GM21717 (cell line): ENCODE data around the gene TMEM53.
"Not testable (repeated sequence)": the region's sequence is repeated elsewhere in the genome, so short reads cannot be mapped to it uniquely, and the experiment has no call there.

Experiments used
- ATAC-seq: cut with Tn5 transposase; IDR thresholded peaks from one replicate; pipeline ENCODE4 v1.9.1; 2021; ENCODE audit warnings: mild to moderate bottlenecking, moderate library complexity; ENCODE audit not compliant: unreplicated experiment

The TMEM53 gene

DNA sequence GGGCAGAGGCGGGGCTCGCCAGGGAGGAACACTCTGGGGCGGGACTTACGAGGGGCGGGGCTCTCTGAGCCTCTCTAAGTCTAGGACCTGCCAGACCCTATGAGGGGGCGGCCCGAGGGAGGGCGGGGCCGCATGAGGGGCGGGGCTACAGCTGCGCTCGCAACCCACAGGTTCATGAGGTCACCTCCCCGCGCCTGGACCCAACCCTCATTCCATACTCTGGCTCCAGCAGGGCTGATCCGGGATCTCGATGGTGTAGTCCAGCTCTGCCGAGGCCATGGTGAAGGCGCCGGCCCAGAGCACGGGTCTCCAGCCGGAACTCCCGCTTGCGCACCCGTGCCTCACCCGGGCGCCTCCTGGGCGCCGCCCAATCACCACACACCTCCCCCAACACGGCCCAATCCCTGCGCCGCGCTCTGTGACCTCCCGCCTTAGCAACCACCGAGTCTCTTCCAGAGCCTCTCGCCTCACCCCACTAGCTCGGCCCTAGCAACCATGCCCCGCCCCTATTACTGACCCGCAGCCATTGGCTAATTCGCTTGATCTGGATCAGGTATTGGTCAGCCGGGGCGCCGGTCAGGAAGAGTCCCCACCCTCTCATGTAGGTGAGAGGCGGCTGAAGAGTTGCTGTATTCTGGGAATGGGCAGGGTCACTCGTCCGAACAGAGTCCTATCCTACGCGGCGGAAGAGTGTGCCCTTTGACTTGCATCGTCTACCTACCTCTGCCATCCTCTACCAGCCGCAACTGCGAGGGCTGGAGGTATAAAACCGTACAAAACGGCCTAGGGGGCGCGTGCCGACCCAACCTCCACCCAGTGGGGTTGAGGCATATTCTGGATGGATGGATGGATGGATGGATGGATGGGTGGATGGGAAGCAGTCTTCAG, at the start of gene TMEM53, which contains the start of gene ARMH1:
TMEM53 (minus strand) TSS at position 369 of the 888 bp plus-strand sequence; CDS start at position 279, 90 bp downstream.
ARMH1 (plus strand) TSS at position 602 of the 888 bp plus-strand sequence. CDS start 14,984 bp downstream, outside the sequence.
- ATAC-seq = peak; percentile 87

DNA sequence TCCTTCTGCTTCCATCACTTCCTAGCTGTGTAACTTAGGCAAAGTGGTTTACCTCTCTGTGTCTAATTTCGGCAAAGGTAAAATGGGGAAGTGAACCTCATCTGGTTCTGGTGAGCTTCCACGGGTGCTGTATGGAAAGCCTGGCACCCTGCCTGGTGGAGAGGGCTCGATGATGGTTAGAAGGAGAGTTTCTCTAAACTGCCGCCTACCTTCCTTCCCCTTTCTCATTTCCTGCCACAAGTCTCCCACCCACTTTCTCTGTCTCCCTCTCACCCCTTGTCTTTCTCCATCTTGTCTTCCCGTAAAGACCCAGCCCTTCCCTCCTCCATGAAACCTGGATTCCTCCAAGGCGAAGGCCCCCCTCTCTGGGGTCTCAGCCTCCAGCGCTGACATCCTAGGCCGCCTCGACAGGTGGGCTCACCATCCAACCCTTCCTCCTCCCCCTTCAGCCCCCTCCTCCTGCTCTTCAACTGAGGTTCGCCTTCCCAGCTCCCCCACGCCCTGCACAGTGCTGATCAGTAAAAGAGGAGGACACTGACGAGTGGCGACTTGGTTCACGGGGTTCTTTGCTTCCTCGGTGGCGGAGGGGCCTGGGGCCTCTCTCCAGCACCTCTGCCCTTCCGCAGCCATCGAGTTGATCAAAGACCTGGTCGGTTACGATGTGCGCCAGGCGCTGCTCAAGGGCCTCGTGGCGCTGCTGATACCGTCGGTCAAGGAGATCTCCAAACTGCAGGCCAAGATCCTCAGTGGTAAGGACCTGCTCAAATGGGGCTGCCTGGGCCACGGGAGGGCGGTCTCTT, 49.4 kb upstream of the TMEM53 start:
- no peak for ATAC-seq

DNA sequence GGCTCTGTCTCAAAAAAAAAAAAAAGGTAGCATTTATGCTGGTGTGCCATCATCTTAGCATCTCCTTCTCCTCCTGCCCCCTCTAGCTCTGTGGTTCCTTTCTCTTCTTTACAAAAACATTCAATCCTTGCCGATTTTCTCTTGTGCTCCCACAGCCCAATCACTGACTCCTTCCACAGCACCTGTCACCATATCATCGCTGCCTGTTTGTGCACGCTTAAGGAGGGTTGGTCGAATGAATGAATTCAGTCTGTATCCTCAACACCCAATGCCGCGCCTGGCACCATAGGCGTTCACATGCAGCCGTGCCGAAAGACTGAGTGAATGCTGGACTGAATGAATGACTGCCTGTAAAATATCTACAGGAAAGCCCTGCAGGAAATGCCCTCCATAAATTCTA, 48.8 kb upstream of the TMEM53 start:
- ATAC-seq = no peak

DNA sequence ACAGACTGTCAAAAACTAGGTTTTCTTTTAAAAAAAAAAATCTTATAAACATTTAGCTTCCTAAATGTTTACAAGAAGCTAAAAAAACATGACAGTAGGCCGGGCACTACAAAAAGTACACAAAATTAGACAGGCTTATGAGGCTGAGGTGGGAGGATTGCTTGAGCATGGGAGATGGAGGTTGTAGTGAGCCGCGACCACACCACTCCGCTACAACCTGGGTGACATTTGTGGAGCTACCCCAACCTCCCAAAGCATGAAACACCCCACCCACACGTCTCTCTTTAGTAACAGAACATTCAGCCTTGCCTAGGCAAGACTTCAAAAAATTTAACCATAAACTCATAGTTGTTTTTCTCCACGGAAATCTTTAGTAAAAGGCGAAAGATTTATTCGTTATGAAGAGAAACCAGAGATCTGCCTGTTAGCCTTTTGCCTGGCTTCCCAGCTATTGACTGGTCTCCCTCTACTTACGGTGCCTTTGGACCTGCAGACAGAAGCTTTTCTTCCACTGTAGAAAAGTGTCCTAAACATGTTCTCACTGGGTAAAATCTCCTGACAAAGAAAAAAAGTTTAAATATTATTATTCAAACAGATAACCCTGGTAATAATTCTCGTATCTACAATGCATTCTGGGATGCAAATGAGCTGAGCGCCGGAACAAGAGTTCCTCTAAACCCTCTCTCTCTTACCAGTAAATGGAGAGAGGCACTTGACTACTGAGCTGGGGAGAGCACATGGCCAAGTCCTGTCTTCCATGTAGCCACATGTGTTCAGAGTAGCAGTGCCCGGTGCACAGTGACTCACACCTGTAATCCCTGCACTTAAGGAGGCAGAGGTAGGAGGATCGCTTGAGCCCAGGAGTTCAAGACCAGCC, 47.4 kb upstream of the TMEM53 start:
- peak; percentile 53 for ATAC-seq

DNA sequence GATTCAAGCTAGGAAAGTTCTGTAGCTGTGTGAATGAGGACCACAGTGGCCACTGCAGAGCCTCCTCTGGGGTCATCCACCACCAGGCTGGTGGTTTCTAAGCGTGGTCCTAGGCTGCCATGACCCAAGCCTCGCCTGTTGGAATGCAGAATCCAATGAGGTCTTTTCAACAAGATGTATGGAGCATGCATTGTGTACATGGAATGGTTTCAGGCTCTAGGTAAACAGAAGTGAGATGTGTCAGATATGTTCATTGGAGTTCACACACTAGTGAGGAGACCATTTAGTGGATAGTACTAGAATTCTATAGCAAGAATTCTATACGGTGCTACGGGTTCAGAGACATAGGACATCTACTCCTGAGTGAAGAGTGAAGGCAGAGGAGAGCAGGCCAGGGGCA, 46.0 kb upstream of the TMEM53 start:
- no peak for ATAC-seq

DNA sequence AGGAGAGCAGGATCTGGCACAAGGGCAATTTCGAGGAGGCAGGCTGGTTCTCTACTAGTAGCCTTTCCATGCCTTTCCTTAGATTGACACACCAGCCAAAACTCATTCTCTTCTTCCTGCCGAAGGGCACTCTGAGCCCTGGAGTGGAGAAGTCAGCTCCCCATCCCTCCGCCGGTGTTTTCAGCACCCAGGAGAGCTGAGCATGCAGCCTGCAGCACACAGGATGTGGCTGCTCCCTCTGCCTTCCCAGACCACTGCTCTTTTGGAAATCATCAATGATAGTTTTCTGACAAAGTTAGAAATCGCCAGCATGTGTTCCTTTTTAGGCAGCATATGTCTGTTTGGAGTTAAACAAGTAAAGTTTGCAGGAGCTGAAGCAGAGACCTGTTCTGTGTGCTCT, 45.0 kb upstream of the TMEM53 start:
- ATAC-seq = no peak

DNA sequence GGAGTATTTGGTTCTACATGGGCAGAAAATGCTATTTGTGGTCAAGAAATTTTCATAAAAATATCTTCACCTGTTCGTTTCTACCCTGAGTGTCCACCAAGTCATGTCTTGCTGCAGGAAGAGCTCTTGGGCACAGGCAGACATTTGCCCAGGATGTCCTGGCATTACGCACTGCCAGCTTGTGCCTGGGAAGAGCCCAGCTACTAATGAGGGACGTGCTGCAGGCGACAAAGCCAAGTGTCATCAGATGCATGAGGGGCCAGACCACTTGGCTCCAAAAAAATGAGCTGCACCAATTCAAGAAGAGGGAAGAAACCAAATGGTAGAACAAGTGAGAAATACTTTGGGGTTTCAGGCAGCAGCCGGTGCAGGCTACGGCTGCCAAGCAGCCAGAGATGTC, 43.8 kb upstream of the TMEM53 start:
- no peak for ATAC-seq

DNA sequence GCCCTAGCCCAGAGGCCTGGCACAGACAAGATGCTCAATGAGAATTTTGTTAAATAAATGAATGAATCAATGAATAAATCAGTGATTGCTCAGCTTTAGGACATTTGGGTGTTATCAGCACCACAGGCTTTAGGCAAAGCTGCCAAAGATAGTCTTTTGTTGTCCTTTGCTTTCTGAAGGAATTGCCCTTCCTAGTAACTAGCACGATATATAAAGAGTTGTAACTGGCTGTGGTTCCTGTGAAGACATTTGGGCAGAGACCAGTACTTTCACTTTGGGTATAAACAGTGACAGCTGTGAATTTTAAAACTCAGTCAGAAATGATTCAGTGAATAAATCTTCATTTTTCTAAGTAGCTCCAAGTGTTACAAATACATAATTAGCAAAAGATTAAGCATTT, 43.4 kb upstream of the TMEM53 start:
- ATAC-seq = no peak

DNA sequence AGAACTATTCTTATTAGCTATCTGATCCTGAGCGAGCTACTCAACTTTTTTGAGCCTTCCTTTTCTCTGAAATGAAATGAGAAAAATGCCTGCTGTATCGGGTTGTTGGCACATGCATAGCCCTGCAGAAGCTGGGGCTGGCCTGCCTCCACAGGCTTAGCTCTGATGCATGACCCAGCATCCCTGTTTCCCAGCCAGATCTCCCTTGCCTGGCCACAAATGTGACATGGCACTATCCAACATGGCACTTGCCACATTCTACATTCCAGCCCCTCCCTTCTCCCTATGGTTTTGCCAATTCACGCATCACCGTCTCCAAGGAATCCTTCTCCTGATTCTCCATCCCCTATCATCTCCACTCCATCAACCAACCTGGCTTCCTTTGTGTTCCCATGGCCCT, 42.9 kb upstream of the TMEM53 start:
- ATAC-seq = no peak

DNA sequence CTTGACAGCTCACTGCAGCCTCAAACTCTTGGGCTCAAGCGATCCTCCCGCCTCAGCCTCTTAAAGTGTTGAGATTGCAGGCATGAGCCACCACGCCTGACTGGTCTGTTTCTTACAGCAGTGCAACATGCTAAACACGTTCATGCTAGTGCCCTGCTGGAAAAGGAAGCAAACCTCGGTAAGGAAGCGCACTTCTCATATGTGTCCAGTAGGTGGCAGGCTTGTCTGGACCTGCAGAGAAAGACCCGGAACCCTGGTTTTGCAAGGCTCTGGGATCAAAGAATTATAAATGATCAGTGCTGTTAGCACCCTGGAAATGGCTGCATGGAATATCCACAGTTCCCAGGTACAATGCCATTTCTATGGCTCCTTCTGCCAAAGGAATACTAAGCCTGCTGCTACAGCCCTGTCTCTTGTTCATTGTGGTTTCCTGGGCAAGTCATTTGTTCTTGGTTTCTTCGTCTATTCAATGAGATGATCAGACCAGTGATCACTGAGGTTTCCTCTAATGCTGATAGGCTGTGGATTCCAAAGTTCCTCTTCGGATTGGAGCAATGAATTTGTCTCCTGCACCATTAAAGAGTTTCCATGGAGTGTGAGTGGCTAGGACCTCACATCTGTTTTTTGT, 40.8 kb upstream of the TMEM53 start:
- ATAC-seq = no peak

DNA sequence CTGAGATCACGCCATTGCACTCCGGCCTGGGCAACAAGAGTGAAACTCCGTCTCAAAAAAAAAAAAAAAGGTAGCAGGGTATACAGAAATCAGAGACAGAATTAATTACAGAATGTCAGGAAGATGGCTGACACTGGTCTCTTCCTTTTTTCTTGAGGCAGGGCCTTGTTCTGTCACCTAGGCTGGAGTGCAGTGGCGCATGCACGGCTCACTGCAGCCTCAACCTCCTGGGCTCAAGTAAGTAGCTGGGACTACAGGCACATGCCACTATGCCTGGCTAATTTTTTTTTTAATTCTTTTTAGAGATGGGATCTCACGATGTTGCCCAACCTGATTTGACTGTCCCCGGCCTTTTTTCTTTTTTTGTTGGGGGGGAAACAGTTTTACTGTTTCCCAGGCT, 40.3 kb upstream of the TMEM53 start:
- ATAC-seq = no peak

DNA sequence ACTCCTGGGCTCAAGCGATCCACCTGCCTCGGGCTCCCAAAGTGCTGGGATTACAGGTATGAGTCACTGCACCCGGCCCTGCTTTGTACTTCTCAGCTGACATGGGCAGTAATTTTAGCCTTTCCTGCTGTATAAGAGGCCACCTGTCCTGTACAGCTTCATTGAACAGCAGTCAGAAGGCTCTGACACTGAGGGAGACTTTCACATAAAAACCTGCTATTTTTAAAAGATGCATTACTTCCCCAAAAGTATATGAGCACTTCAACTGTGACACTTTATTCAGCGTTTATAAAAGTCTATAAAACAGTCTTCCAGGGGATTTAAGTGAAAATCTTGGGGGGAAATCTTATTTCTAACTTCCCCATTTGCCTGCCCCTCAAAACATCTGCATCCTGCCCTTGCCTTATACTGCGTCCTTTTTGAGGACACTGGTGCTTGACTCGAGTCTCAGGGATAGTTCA, 39.1 kb upstream of the TMEM53 start:
- ATAC-seq = no peak

DNA sequence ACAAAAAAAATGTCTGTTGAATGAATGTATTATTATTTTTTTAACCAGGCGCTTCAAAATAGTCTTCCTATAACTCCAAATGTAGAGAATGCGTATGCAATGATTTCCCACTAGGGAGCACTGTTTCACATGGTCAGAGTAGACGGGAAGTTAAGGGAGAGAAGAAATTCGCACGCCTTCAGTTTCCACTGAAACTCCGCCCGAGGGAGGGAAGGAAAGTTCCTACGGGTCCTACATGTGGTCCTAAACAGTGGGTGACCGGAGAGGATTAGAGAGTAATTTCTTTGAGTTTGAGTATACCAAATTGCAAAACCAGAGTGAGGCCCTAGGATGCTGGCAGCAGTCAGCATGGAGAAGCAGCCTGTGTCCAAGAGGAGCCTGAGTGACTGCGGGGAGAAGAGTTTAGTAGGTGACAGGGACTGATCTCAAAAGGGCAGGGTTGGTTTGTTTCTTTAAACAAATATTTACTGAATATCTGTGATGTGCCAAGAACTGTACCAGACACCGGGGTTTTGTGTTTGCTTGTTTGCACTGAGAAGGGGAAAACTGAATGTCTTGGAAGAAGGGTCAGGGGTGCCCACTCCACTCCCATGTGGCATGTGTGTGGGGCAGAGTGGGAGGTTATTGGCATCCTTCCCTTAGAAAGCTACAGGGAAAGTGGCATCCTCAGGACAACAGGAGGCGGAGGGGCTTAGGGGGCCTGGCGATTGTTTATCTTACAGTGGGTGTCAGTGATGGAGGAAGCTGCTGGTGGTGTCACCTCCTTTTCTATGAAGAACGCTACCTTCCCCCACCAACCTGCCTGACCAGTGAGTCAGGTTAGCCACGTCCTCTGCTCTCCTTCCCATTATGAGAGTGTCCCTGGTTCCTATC, 33.9 kb upstream of the TMEM53 start:
- no peak for ATAC-seq

DNA sequence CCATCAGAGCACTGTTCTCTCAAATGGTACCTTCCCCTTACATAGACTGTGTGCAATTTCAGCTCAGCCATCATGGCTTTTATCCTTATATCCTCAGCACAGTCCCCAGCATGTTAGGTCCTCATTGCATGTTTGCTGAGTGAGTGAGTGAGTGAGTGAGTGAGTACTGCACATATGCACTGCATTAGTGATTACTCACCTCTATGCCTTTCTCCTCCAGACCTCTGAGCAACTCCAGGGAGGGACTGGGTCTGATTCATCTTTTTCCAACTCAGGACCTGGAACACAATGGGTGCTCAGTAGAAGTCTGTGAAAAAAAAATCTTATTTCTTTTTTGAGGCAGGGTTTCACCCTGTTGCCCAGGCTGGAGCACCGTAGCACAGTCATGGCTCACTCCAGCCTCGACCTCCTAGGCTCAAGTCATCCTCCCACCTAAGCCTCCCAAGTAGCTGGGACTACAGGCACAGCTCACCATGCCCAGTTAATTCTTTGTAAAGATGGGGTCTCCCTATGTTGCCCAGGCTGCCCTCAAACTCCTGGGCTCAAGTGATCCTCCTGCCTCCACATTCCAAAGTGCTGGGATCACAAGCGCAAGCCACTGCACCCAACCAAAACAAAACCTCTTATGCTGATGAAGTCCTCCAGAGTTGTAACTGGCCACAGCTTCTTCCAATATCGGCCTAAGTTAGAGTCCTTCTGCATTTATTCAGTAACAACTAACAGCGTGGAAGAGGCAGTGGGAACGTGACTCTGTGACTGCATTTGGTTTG, 33.0 kb upstream of the TMEM53 start:
- no peak for ATAC-seq

DNA sequence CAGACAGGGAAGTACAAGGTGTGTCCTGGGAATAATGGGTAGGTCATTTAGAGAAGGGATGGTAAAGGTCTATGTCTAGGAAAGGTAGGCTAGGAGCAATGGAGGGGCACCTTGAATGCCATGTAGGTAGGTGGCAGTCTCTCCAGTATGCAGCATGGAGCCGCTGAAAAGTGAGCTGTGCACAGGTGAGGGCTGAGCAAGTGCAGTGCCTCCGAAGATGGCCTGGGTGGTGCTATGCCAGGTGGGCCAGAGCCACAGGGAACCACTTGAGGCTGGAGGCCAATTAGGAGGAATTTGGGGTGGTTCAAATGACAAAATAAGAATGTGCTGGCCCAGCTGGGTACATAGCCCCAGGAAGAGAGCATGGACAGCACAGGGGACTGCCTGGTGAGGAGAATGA, 31.7 kb upstream of the TMEM53 start:
- no peak for ATAC-seq

DNA sequence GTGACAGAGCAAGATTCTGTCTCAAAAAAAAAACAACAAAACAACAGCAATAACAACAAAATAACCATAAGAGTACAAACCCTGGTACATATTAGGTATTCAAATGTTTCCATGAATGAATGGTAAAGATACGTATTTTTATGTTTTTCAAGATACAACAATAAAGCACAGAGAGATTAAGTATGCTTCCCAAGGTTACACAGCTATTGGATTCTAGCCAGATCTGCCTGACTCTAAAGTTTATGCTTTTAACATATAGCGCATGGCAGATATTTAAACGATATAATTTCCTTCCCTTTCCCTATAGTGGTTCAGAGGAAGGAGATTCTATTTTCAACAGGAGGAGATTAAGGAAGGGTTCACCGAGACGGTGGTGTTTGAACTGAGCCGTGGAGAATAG, 31.2 kb upstream of the TMEM53 start:
- ATAC-seq = no peak

DNA sequence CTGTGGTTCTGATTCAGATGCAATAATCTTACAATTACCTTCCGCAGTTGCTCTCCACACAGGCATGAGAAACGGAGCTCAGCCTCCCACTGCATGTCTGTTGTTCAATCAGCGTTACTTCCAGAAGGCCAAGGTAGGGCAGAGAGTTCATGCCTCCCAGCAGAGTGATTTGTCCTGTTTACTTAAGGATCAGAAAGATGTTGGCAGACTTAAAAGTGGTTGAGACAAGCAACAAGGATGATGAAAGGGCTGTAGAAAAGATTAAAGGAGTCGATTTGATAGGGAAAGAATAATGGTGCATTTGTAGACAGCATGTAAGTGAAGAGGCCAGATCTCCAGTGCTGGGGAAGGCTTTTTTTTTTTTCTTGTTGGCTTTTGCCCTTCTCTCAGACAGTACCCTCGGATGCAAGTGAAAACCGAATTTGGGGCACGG, 26.9 kb upstream of the TMEM53 start:
- ATAC-seq = no peak

DNA sequence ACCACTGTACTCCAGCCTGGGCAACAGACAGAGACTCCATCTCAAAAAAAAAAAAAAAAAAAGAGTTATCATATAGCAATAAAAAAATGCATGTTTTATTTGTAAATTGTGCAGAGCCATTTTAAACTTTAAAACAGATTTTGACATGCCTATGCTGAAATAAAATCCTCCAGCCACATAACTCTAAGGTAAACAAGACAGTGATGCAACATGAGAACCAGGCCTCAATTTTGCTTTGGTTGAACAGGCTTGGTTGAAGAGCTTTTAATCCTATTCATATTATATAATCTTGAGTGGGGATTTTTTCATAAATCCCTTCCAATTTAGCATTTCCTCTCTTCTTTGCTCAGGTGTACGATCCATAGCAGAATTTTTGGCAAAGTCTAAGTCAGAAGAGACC, 26.3 kb upstream of the TMEM53 start:
- ATAC-seq = no peak

DNA sequence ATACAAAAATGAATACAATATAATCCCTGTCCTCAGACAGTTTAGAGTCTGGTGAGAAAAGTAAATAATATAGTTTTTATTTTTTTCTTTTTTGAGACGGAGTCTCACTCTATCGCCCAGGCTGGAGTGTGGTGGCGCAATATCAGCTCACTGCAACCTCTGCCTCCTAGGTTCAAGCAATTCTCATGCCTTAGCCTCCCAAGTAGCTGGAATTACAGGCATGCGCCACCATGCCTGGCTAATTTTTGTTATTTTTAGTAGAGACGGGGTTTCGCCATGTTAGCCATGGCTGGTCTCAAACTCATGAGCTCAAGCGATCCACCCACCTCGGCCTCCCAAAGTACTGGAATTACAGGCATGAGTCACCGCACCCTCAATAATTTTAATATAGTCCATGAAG, 25.1 kb upstream of the TMEM53 start:
- ATAC-seq = not testable (repeated sequence)
